GM21737 (cell line): ENCODE results near the gene FRY.

Source experiments
- ATAC-seq: cut with Tn5 transposase; IDR thresholded peaks from one replicate; pipeline ENCODE4 v1.9.1; 2021; ENCODE audit warnings: mild to moderate bottlenecking, moderate library complexity; ENCODE audit not compliant: unreplicated experiment

The FRY gene

DNA sequence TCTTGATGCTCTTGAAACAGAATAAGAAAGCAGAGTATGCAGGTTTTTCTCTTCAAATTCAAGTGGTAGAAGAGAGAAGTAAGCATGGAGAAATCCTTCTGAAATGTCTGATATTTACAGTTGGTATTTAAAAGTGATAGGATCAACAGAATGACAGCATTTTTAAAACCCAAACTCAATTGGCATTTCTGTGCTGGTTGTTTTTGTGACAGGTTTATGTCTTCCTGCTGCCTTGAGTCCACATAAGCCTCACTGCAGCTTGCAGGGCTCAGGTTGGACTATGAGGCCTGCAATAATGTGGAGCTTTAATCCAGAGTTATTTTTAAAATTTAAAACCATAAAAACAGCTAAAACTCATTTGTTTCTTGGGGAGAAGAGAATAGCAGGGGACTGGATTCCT, 178.5 kb downstream of the FRY start:
- ATAC-seq = no peak

DNA sequence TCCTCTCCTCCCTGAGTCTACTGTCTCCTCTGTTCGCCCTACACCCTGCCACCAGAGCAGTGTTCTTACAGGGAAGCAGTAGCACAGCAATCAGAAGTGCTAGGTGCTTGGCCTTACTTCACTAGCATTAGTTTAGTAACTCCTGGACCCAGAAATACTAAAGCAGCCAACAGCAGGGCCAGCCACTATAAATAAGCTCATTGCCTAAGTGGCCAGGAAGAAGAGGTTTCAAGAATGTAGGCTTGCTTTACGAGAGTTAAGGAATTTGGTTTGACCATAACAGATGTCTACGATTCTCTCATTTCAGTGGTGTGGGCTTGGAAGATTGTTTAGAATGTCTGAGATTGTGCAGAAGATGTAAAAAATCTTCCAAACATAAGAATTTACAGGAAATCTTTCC, 180.2 kb downstream of the FRY start:
- ATAC-seq = no peak

- ATAC-seq = no peak
Measured at GRCh38 chr13:32212421-32212820, 180.8 kb downstream of the FRY start.

GRCh38 chr13:32213626-32214025, 182.1 kb downstream of the FRY start:
- ATAC-seq = no peak

GRCh38 chr13:32214071-32214470, 182.5 kb downstream of the FRY start:
- ATAC-seq = no peak

GRCh38 chr13:32216281-32216680, 184.7 kb downstream of the FRY start:
- no peak for ATAC-seq

GRCh38 chr13:32222046-32222676, 190.6 kb downstream of the FRY start:
- ATAC-seq = no peak

GRCh38 chr13:32224916-32225315, 193.3 kb downstream of the FRY start:
- ATAC-seq = no peak

DNA sequence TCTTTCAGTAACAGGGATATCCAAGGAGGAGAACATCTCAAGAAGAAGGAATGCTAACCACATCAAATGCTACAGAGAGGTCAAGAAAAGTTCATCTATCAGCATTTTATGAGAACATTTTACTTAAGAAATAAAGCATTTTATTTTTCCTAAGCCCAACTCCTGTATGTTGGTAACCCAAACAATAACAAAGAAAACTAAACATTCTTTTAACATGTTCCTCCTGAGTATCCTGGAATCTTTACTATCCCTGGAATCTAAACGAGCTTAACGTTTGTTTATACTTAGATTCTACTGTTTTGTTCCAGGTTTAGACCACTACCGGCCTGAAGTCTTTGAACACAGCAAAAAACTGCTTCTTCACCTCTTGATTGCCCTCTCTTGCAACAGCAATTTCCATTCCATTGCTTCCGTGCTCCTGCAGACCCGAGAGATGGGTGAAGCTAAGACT, 193.9 kb downstream of the FRY start:
- no peak for ATAC-seq

- no peak for ATAC-seq
Measured at GRCh38 chr13:32228330-32229041, 196.9 kb downstream of the FRY start.

DNA sequence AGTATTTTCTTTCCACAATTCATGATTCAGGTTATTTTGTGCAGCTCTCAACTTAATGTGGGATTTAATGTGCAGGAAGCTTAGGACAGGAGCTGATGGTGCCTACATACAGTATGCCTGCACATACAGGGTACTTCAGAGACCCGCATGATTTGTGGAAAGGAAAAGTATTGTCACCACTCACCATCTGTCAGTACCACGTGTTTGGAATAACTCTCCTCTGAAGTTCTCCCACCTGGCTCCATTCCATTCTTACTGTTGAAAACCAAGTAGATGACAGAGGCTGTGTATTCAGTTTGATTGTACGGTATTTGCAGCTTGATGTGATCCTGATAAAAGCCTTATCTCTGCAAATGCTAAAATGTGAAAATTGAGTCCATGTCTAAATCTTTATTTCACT, 197.9 kb downstream of the FRY start:
- no peak for ATAC-seq

DNA sequence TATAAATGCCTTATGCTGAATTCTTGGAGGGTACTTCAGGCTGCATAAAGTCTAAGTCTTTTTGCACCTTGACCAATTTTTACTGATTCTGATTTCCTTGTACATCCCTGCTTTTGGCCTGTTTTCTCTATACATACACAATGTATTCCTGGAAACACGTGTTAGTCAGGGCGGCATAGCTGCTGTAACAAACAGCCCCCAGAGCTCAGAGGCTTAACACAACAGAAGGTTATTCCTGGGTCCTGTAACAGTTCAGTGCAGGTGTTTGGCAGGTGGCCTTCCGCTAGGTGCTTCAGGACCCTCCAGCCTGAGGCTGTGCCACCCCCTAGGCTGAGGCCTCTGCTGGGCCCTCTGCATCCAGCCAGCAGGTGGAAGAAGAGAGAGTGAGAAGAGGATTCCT, 200.7 kb downstream of the FRY start:
- ATAC-seq = no peak

DNA sequence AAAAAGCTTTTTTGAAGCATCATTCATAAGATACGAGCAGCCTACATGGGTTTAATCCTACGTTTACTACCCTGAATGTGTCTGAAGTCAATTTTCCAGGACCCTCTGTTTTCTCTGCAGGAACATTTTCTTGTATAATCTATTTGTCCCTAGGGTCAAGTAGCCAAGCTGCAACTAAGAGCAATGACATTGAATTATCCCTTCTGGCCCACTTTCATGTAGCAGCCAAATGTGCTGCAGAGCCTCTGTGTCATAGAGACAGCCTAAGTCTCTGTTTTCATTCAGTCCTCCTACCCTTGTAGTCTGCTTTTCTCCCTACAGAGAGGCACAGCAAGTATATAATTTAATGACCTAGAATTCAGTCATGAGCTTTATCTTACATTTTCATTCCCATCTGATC, 201.5 kb downstream of the FRY start:
- ATAC-seq = no peak

DNA sequence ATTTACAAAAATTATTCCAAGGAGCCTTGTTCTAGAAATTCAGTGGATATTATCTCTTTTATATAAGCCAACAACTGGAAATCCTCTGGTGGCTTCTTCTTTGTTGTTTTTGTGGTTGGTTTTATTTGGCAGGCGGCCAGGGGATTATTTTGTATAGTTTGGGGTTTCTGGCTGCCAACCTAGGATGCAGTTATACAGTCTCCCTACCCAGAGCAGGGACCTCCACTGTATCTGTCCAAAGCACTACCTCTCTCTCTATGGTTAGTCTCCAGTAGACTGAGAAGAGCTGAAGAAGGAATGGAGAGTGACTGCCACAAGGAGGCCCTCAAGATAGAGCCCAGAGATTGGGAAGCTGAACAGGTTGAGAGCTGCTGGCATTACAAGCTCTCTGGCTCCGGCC, 203.3 kb downstream of the FRY start:
- no peak for ATAC-seq

GRCh38 chr13:32237681-32238080, 206.1 kb downstream of the FRY start:
- no peak for ATAC-seq

GRCh38 chr13:32243695-32244094, 212.1 kb downstream of the FRY start:
- ATAC-seq = no peak

- ATAC-seq = no peak
Measured at GRCh38 chr13:32245555-32245954, 214.0 kb downstream of the FRY start.

- ATAC-seq = peak; percentile 58
Measured at GRCh38 chr13:32246468-32246867, 214.9 kb downstream of the FRY start.

- no peak for ATAC-seq
Measured at GRCh38 chr13:32247887-32248286, 216.3 kb downstream of the FRY start.

DNA sequence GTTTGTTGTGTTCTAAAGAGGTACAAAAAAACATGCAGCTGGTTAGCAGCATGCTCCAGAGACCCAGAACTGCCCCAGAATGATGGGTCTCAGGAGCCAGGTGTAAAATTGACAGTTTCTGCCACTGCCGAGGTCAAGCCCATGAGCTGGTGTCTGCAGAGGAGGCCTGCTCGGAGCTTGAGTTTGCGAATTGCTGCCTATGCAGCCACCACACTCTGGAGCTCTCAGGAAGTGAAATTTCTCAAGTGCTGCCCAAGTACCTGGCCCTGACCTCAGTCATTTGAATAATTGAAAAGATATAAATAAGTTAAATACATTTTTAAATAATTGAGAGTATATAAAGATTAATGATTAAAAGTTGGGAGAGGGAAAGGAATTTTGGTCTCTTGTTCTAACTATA, 217.2 kb downstream of the FRY start:
- ATAC-seq = no peak

- ATAC-seq = no peak
Measured at GRCh38 chr13:32252812-32253438, 221.4 kb downstream of the FRY start.

DNA sequence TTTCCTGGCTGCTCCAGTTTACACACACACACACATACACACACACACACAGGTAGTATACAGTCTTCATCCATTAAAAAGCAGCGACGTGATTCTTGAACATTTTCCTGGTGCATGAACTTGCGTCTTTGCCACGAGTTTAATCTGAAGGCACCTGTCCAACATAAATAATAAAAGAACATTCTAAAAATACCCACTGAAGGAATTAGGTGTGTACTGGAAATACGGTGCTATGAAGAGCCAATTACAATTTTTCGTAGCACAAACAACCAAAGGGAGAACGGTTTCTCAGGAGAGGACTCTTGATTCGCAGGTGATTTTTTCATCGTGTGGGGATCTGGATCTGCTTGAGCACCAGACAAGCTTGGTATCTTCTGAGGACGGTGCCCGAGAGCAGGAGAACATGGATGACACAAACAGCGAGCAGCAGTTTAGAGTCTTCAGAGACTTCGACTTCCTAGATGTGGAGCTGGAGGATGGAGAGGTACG, 222.4 kb downstream of the FRY start:
- no peak for ATAC-seq
